GM18868 (cell line): ENCODE results near the gene SLC22A4.

Source experiments
- ATAC-seq: cut with Tn5 transposase; IDR thresholded peaks from one replicate; pipeline ENCODE4 v1.9.1; 2021; ENCODE audit warnings: mild to moderate bottlenecking, moderate library complexity; ENCODE audit not compliant: unreplicated experiment

SLC22A4 gene

GRCh38 chr5:132297211-132297940 lies 3.2 kb downstream of the SLC22A4 start:
- no peak for ATAC-seq

DNA sequence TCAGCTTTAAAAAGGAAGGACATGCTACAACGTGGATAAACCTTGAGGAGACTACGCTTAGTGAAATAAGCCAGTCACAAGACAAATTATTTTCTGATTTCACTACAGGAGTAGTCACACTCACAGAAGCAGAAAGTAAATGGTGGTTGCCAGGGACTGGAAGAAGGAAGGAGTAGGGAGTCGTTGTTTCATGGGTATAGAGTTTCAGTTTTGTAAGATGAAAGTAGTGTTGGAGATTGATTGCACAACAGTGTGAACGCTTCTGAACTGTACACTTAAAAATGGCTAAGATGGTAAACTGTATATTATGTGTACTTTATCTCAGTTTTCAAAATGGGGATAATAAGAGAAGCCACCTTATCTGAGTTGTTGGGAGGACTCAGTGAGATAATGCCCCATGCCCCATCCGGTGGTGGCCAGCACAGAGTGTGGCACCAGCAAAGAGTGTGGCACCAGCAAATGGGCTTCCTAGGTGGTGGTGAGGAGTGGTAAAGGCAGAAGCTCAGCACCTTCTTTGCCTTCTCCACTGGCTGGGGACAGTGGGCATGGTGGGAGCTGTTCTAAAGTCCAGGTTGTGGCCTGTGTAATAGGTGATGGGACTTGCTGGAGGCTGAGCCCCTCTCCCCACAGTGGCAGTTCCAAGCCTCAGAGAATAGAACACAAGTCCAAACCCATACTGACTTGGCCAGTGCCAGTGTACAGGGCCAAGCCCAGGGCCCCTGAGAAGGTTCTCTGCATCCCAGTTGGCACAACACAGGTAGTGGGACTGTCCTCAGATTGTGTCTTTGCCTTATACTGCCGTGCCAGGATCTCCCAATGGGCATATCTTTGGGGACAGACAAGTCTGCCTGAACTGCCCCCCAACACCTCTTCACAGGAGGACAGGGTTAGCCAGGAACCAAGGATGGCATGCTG lies 4.4 kb downstream of the SLC22A4 start:
- ATAC-seq: no peak

DNA sequence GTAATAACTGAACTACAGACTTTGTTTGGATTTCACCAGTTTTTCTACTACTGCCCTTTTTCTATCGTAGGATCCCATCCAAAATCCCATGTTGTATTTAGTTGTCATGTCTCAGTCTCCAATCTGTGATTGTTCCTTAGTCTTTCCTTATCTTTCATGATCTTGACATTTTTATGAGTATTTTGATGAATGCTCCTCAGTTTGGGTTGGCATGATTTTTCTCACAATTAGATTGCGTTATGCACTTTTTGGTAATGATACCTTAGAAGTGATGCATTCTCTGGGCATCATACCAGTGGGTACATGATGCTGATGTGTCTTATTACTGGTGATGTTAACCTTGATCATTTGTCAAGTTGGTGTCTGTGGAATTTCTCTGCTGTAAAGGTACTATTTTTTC lies 5.7 kb downstream of the SLC22A4 start:
- no peak for ATAC-seq

DNA sequence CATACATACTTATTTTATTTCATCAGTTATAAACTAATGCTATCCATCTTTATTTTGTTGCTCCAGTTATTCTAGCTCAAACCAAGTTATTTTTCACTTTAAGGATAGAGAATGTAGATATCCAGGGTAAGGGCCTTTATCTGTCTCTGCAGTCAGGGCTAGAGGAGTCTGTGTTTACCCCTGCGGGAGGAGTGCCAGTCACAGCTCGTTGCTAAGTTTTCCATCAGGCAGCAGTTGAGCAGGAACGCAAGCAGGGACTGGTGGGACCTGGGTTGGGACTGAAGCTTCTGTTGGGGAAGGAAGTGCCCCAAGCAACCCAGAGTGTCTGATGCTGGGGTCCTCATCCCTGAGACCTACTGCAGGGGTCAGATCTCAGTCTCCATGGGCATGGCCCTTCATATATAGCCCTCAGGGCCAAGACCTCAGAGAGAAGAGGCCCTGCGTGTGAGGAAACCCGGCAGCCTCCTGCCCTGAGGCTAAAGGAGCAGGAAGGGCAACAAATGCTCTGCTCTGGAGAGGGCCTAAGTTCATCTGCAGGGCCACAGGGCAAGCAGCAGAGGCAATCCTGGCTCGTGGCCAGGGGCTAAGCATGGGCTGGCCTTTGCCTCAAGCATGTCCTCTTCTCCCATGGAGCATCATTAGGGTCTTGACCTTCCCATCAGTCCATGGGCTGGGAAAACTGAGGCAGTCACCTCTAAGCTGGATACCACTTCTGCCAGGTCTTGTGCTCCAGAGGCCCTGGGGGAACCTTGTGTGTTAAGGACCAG lies 6.6 kb downstream of the SLC22A4 start:
- no peak for ATAC-seq

GRCh38 chr5:132301344-132302271 lies 7.4 kb downstream of the SLC22A4 start:
- no peak for ATAC-seq

DNA sequence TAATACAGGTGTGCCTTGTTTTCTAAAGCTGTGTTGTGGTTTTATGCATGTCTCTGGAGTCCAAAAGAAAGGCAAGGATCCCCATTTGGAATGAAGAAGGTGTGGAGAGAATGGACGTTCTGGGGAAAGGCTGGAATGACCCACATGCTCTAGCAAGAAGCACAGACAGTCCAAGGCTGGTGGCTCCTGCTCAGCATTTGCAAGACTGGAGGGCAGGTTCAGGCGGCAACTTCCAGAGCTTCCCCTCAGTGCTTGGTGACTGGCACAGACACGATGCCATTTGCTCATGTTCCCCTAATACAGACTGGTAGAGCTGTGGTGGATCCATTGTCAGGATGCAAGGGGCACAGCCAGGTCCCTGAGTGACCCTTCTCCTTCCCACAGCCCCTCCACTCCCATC lies 8.2 kb downstream of the SLC22A4 start:
- ATAC-seq: no peak

GRCh38 chr5:132303589-132303988 lies 9.4 kb downstream of the SLC22A4 start:
- no peak for ATAC-seq

DNA sequence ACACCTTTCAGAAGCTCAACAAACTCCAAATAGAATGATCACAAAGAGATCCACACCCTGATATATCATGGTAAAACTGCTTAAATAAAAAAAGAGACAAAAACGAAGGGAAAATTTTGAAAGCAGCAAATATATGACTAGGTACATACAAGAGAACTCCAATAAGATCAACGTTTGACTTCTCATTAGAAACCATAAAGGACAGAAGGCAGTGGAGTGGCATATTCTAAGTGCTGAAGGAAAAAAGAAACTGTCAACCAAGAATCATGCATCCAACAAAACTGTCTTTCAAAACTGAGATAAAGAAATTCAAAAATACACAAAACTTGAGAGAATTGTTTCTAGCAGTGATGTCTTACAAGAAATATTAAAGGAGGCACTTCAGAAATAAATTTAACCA lies 11.2 kb downstream of the SLC22A4 start:
- ATAC-seq: no peak

DNA sequence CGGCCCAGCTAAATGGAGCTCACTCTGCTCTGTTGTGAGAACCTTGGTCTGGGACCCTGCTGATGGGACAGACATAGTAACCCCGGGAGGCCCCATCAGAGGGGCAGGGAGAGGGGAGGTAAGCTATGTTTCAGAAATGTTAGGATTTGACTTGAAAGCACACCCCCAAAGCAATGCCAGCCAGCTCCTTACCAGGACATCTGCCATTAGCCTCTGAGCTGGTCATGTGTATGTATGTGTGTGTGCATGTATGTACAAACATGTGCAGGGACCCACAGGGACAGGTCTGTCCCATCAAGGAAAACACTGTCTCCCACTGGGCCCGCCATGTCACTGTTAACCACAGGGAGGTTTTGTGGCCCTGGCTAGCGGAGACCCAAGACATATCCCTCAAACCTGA lies 14.5 kb downstream of the SLC22A4 start:
- ATAC-seq: no peak

DNA sequence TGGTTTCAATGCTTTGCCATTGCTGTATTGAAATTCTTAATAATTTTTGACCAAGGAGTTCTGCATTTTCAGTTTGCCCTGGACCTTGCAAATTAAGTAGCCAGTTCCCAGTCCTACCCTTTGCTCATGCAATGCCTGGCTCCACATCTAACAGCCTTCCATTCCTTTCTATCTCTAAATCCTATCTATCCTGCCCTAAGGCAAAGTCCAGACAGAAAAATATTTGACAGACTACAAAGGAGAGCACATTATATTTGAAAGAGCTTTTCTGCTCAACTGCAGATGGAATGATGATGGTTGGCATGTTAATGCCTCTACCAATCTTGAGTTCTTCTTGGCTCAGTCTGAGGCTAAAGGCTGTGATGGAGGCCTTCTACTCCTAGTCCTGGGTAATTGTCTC lies 15.5 kb downstream of the SLC22A4 start:
- no peak for ATAC-seq

DNA sequence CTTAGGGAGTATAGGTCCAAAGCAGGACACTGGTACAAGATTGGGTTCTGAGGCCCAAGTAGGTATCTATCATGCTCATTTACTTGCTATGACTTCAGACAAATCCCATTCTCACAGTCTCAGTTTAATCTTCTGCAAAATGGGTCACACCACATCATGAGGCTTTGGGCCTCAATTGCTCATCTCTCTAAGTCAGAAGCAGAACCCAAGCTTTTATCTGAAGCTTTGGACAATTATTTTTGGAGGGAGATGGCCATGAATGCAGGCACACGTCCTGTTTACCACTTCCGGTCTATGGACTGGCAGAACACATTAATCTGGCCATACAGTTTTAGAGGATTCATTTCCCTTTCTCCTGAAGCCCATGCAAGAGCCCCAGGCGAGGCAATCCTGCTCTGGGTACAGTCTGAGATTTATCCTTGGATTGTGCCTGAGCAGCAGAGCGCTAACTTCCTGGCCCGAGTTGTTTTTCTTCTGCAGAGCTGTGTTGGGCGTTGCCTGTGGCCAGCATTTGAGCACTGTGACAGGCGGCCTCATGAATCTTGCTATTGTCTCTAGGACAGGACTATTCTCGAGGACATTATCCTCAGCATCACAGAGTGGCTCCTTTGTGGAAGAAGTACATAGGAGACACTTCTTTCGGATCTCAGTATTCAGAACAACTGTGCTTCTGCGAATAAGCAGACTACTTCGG lies 16.1 kb downstream of the SLC22A4 start:
- ATAC-seq: no peak

- no peak for ATAC-seq
Measured at GRCh38 chr5:132313366-132313765, 19.2 kb downstream of the SLC22A4 start.

DNA sequence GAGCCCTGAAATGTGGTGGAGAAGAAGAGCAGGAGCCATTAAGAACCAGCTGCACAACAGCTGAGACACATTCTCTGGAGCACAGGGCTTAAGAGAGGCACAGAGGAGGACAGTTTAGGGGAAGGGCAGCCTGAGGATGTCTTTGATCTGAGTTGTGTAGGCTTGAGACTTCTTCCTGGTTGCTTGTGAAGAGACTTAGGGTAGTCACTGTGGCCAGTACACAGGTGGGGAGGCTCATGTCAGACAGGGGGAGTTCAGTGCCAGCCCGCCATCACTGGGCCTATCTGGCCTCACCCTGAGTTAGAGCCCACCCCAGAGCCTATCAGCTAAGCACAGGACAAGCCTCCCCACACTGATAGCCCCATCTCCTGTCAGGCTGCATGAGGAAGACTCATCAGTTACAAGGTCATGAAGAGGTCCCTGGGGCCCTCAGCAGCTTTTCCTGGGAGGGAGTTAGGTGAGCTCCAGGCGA lies 19.8 kb downstream of the SLC22A4 start:
- no peak for ATAC-seq

DNA sequence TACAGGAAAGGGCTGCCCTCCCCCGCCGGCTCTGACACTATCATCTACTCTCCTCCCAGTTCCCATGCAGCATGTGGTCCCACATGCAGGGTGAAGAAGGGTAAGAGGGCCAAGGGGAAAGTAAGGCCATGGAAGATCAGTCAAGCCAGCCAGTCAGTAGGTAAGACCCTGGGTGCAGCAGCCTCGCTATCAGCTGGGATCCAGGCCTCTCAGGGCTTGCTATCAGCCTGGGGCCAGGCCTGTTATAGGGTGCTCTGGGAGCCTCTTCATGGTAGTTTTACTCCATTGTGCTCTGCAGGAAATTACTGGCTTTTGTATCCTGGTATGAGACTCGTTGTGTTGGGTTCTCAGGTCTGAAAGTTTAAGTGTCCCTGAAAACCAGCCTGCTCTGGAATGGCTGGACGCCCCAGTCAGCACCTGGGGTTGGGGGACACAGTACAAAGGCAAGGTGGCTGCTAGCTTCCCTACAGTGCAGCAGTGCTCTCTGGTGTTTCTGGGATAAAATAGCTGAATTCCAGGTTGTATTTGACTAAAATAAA lies 21.4 kb downstream of the SLC22A4 start:
- ATAC-seq: no peak

GRCh38 chr5:132319975-132320374 lies 25.8 kb downstream of the SLC22A4 start:
- ATAC-seq: no peak

GRCh38 chr5:132321109-132321721 lies 27.0 kb downstream of the SLC22A4 start:
- no peak for ATAC-seq

DNA sequence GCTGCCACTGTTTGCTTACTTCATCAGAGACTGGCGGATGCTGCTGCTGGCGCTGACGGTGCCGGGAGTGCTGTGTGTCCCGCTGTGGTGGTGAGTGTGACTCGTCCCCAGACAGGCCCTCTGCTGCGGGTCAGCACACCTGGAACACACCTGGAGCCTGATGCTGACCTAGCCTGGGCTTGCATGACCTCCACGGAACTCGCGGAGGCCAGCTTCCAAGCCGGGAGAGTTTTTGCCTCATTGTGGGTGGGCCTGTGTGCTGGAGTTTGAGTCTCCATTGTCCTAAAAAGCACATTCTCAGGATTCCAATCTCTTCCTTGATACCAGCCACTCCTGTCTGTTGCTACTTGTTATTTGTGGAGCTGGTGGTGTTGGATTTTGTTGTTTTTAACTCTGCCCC lies 28.1 kb downstream of the SLC22A4 start:
- no peak for ATAC-seq

- no peak for ATAC-seq
Measured at GRCh38 chr5:132323202-132323601, 29.0 kb downstream of the SLC22A4 start.

DNA sequence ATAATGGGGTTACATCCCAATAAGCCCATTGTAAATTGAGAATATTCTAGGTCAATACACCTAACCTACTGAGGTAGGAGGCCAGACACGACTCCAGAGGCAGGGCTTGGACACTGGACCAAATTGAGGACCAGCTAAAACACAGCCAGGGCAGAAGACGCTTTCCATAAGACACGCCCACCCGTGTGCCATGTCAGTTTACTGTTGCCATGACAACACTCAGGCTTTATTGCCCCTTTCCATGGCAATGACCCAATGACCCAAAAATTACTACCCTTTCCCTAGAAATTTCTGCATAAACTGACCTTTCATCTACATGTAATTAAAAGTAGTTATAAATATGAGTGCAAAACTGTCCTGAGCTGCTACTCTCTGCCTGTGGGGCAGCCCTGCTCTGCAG lies 31.5 kb downstream of the SLC22A4 start:
- ATAC-seq: no peak
